HG02763 (cell line): Measurements from ENCODE around the gene TRPV6.

Source experiments
- ATAC-seq: cut with Tn5 transposase; IDR thresholded peaks from one replicate; pipeline ENCODE4 v1.9.1; 2021; ENCODE audit warnings: mild to moderate bottlenecking, moderate library complexity; ENCODE audit not compliant: unreplicated experiment

The TRPV6 gene

GRCh38 chr7:142855756-142856564 lies 29.6 kb downstream of the TRPV6 start:
- no peak for ATAC-seq

- ATAC-seq: no peak
Observed at GRCh38 chr7:142855114-142855743, 30.3 kb downstream of the TRPV6 start.

GRCh38 chr7:142854372-142855113 lies 31.0 kb downstream of the TRPV6 start, which contains the start of gene EPHB6:
Gene EPHB6 (plus strand): TSS chr7:142855076. CDS start chr7:142863228, 8,152 bp downstream.
- peak; percentile 64 for ATAC-seq

GRCh38 chr7:142853739-142854371 lies 31.7 kb downstream of the TRPV6 start:
- ATAC-seq: peak; percentile 75

- no peak for ATAC-seq
Observed at GRCh38 chr7:142851919-142852318, 33.6 kb downstream of the TRPV6 start.

GRCh38 chr7:142851269-142851668 lies 34.3 kb downstream of the TRPV6 start:
- ATAC-seq: no peak

GRCh38 chr7:142847353-142847752 lies 38.2 kb downstream of the TRPV6 start:
- no peak for ATAC-seq

- ATAC-seq: no peak
Observed at GRCh38 chr7:142842251-142842766, 43.2 kb downstream of the TRPV6 start.

GRCh38 chr7:142838461-142839213 lies 46.9 kb downstream of the TRPV6 start:
- no peak for ATAC-seq

- no peak for ATAC-seq
Observed at GRCh38 chr7:142836426-142836825, 49.1 kb downstream of the TRPV6 start.

- ATAC-seq: no peak
Observed at GRCh38 chr7:142835487-142835886, 50.1 kb downstream of the TRPV6 start.

- peak; percentile 77 for ATAC-seq
Observed at GRCh38 chr7:142833174-142834048, 52.1 kb downstream of the TRPV6 start.

GRCh38 chr7:142832417-142832816 lies 53.1 kb downstream of the TRPV6 start:
- no peak for ATAC-seq

- no peak for ATAC-seq
Observed at GRCh38 chr7:142827951-142828500, 57.5 kb downstream of the TRPV6 start.

- no peak for ATAC-seq
Observed at GRCh38 chr7:142822714-142823113, 62.8 kb downstream of the TRPV6 start.
